ENCODE data around the gene GTF3C2. TPM values are rescaled to one million over a fixed set of nuclear protein-coding genes. Genes with fewer than 3 reads are reported as not detected.

Gene GTF3C2
- total RNA-seq, 4 donors from 2014 or later = 27.5 to 44.3 (median 31.6) TPM

GRCh38 chr2:27376866-27377617 lies 20.5 kb upstream of the GTF3C2 start:
- intact Hi-C loops (cut with DNase I) = loop anchor here (10.0 kb wide), 1 partner anchor 162 kb away; the partner anchor contains the start of genes ATRAID, CAD and SLC5A6

GRCh38 chr2:27376151-27376865 lies 19.7 kb upstream of the GTF3C2 start:
- H3K4me1 ChIP-seq = peaks cover 33 to 68% (median 44%) of the 10 kb centered on the region in 4 donors
- H3K9me3 ChIP-seq = no peaks in the 10 kb centered on the region
- DNase-seq (ENCODE audit: extremely low spot score) = no peak
- H3K4me3 ChIP-seq = no peak overlapping the region
- no peaks in the 10 kb centered on the region for H3K27me3 ChIP-seq
- TF ChIP-seq POLR2AphosphoS5 (IDR thresholded peaks at IDR 0.05) (no peak), POLR2A (IDR thresholded peaks at IDR 0.05; ENCODE audit: low read depth) (no peak), CTCF (IDR thresholded peaks at IDR 0.05) (no peak), EP300 (IDR thresholded peaks at IDR 0.05) (no peak)
- intact Hi-C loops (cut with DNase I) = loop anchor here (10.0 kb wide), 1 partner anchor 162 kb away; the partner anchor contains the start of genes ATRAID, CAD and SLC5A6
- H3K36me3 ChIP-seq = peaks cover 52 to 70% (median 63%) of the 10 kb centered on the region in 4 donors
- no peak overlapping the region for H3K27ac ChIP-seq (replicated peaks in 1 of 4)
- WGBS = 86% methylated on average over 11 of the region's 16 CpGs

More at GRCh38 chr2:27376866-27377617, 20.5 kb upstream of the GTF3C2 start:
- H3K27me3 ChIP-seq = no peaks in the 10 kb centered on the region
- no peak overlapping the region for H3K27ac ChIP-seq (replicated peaks in 1 of 4)
- H3K9me3 ChIP-seq = no peaks in the 10 kb centered on the region
- H3K4me3 ChIP-seq = no peak overlapping the region
- H3K4me1 ChIP-seq = peaks cover 28 to 65% (median 39%) of the 10 kb centered on the region in 4 donors
- DNase-seq (ENCODE audit: extremely low spot score) = no peak
- H3K36me3 ChIP-seq = peaks cover 52 to 77% (median 70%) of the 10 kb centered on the region in 4 donors
- WGBS = 67% methylated on average over 7 of the region's 10 CpGs
- TF ChIP-seq EP300 (IDR thresholded peaks at IDR 0.05) (no peak), CTCF (IDR thresholded peaks at IDR 0.05) (no peak), POLR2AphosphoS5 (IDR thresholded peaks at IDR 0.05) (no peak), POLR2A (IDR thresholded peaks at IDR 0.05; ENCODE audit: low read depth) (no peak)

GRCh38 chr2:27375513-27376099 lies 19.0 kb upstream of the GTF3C2 start:
- no peak overlapping the region for H3K4me3 ChIP-seq
- no peak overlapping the region for H3K27ac ChIP-seq (replicated peaks in 1 of 4)
- no peaks in the 10 kb centered on the region for H3K27me3 ChIP-seq
- no peaks in the 10 kb centered on the region for H3K9me3 ChIP-seq
- WGBS = 91% methylated on average over 19 of the region's 20 CpGs
- H3K36me3 ChIP-seq = peaks cover 52 to 68% (median 63%) of the 10 kb centered on the region in 4 donors
- H3K4me1 ChIP-seq = peaks cover 30 to 67% (median 41%) of the 10 kb centered on the region in 4 donors
- no peak for TF ChIP-seq POLR2A (IDR thresholded peaks at IDR 0.05; ENCODE audit: low read depth)
- no peak for TF ChIP-seq CTCF (IDR thresholded peaks at IDR 0.05)
- TF ChIP-seq EP300 (IDR thresholded peaks at IDR 0.05) = no peak
- TF ChIP-seq POLR2AphosphoS5 (IDR thresholded peaks at IDR 0.05) = no peak
- intact Hi-C loops (cut with DNase I) = loop anchor here (10.0 kb wide), 1 partner anchor 161 kb away; the partner anchor contains the start of genes ATRAID, CAD and SLC5A6
- DNase-seq (ENCODE audit: extremely low spot score) = no peak

GRCh38 chr2:27373567-27373966 lies 17.0 kb upstream of the GTF3C2 start:
- intact Hi-C loops (cut with DNase I) = loop anchor here (5.0 to 10.0 kb wide), 3 partner anchors 34 to 159 kb away; partner anchors contain the start of genes ATRAID, CAD, MPV17 and PPM1G
- H3K36me3 ChIP-seq = peaks cover 52 to 69% (median 65%) of the 10 kb centered on the region in 4 donors
- 91% methylated on average over 5 of the region's 5 CpGs for WGBS

More at GRCh38 chr2:27373567-27373966, 17.0 kb upstream of the GTF3C2 start:
- TF ChIP-seq POLR2A (IDR thresholded peaks at IDR 0.05; ENCODE audit: low read depth) (no peak), EP300 (IDR thresholded peaks at IDR 0.05) (no peak), POLR2AphosphoS5 (IDR thresholded peaks at IDR 0.05) (no peak), CTCF (IDR thresholded peaks at IDR 0.05) (no peak)
- DNase-seq (ENCODE audit: extremely low spot score) = no peak
- peaks cover 27 to 63% (median 36%) of the 10 kb centered on the region in 4 donors for H3K4me1 ChIP-seq
- no peak overlapping the region for H3K27ac ChIP-seq (replicated peaks in 1 of 4)
- H3K9me3 ChIP-seq = no peaks in the 10 kb centered on the region
- no peak overlapping the region for H3K4me3 ChIP-seq
- no peaks in the 10 kb centered on the region for H3K27me3 ChIP-seq

Data from esophagus muscularis mucosa (tissue), 4 donors.